NCI-H774 (cell line): ENCODE measurements around the gene ARHGAP26.

ENCODE experiments used
- DNase-seq: peaks from one replicate; lab custom pipeline; 2025; lab: John Stamatoyannopoulos, UW

ARHGAP26 gene

DNA sequence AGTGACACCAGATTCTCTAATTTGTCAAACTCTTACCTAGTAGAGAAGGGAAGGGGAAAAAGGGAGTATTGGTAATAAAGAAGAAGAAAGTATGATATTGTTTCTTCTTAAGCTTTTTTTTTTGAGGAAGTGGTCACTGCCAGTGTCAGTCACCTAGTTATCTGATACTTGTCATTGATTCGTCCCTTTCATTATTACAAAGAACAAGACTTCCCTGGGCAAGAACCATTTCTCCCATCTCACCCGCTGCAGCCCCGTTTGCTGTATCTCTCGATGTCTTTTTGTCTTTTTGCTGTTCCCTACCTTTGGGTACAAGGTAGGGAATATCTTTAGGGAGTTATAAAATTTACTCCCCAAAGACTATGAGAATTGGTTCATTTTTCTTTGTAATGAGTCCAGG is 249.0 kb downstream of the ARHGAP26 start:
- no peak for DNase-seq

DNA sequence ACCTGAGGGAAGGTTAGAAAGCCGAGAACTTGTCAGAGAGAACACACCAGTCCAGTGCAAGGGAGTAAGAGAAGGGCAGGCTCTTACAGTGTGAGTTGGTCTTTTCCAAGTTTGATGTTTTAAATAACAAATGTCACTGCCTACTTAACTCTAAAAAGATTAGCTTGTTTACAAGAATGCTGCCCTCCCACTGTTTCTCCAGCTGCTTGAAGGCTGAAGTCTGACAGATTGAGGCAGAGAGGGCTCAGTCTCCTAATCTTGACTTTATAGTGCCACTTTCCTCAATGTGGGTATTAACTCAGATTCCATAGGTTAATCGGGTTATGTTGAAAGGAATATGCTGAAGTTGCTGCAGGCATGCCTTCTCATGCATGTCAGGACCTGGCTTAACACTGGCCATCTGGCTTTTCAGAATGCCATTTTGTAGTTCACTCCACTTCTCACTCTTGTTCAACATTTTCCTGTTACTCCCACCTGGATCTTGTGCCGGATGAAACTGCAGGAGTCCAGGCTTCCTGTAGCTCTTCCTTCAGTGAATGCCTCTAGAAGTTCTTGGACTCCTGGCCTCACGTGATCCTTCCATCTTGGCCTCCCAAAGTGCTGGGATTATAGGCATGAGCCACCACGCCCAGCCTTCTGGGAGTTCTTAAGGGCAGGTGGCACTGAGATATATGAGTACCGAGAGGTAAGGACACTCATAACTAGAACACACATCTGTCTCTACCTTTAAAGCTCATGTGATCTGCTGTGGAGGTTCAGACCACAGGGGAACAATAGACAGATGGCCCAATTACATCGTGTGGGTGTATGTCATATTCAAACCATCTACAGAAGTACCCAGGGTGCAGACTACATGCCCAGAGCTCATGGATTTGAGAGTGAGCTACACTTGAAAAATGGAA is 249.7 kb downstream of the ARHGAP26 start:
- no peak for DNase-seq

- DNase-seq = no peak
Observed at GRCh38 chr5:143021595-143021994, 251.4 kb downstream of the ARHGAP26 start.

GRCh38 chr5:143023411-143024096 is 253.4 kb downstream of the ARHGAP26 start:
- DNase-seq = no peak

DNA sequence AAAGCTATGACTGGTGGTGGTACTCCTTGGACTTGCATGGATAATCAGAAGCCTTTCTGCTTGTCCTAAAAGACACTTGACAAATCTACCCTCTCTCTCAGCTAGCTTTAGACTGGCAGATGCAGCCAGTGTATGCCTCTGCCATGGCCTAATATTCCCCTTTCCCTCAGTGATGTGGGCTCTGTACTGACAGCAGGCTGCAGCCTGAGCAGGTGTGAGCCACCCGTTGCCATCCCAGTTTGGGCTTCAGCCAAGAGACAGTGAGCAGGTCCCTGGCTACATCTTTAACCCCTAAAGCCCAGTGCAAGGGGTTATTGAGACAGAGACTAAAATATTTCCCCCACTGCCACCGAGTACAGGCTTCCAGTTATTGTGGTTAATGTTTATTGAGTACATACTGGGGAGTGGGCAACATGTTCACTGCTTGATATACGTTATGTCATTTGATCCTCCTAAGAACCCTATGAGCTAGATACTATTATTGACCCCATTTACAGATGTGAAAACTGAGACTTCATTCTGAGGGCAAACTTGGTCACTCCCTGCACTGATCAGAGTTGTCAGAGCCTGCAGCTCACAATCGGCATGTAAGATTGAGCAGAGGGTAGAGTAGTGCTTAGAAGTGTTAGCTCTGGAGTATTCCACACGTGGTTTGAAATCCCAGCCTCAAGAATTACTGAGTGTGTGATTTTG is 254.2 kb downstream of the ARHGAP26 start:
- peak; percentile 42 for DNase-seq

- no peak for DNase-seq
Observed at GRCh38 chr5:143025376-143025775, 255.2 kb downstream of the ARHGAP26 start.

- DNase-seq = no peak
Observed at GRCh38 chr5:143025971-143026370, 255.8 kb downstream of the ARHGAP26 start.

DNA sequence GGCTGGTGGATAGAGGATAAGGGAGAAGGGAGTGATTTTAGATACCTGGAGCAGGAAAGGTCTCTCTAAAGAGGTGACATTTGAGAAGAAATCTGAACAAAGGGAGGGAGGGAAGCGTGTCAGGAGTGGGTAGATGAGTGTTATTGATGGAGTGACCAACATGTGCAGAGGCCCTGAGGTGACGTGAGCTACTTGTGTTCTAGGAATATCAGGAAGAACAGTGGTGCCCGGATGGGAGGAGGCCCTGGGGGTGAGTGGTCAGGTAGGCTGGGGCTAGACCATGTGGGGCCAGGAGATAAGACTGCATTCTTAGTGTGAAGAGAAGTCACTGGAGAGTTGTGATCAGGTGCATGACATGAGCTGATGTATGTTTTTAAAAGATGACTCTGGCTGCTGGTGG is 256.2 kb downstream of the ARHGAP26 start:
- DNase-seq = no peak

- DNase-seq = no peak
Observed at GRCh38 chr5:143029293-143029692, 259.1 kb downstream of the ARHGAP26 start.

DNA sequence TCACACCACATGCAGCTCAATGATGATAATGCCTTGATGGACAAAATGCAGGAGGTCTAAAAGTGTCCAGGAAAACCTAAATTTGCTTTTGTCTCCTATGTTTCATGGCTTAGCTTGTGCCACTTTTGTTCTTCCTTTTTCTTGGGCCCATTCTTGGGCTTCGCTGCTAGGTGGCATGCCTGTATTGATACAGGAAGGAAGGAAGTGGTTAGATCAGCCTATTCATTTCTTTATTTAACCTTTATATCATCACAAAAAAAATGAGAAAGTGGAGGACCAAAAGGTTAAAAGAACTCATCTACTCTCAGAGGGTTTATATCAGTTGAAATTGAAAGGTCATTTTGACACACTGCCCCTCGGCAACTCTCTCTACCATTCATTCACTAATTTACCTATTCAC is 260.2 kb downstream of the ARHGAP26 start:
- DNase-seq = no peak

GRCh38 chr5:143031781-143032580 is 261.8 kb downstream of the ARHGAP26 start:
- DNase-seq = no peak

DNA sequence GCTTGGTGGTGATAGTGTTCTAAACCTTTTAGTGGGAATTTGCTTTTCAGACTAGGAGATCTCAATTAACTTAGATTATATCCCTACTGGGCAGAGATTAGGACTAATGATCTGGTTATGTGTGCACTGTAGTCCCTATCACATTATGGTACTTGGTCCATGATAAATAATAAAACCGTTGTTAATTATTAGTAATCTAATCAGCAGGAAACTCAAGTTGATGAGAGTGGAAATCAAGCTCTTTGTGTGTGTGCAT is 262.3 kb downstream of the ARHGAP26 start:
- no peak for DNase-seq

- no peak for DNase-seq
Observed at GRCh38 chr5:143033535-143034250, 263.5 kb downstream of the ARHGAP26 start.

DNA sequence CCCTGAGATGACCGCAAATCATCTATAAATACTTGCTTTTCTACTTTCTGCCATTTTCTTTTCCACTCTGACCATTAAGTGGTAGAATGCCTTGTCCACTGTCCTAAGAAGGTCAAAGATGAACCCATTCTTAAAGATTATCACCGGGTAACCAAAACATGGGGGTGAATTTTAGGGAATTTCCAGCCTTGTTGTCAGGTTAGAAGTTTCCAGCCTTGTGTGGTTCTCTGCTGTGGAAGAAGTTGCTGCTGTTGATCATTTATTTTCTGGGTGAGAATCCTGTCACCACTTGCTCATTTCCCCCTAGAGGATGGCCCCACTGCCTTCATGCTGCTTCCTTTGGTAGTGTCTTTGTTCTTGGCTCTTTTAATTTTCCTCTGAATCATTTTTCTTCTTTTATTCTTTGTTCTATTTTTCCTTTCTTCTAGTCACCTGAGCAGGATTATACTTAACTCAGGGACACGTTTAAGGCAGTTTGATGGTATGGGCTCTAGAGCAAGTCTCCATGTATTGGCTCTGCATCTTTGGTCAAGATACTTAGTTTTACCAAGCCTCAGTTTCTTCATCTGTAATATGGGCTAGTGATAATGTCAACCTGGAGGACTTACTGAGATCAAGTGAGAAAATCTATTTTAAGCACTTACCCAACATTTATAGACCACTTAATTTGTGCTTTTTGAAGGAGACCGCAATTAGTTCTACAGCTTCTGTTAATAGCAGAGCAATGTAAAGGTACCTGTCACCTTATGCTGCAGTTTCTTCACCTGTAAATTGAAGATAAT is 266.2 kb downstream of the ARHGAP26 start:
- no peak for DNase-seq

- no peak for DNase-seq
Observed at GRCh38 chr5:143037071-143037470, 266.9 kb downstream of the ARHGAP26 start.

DNA sequence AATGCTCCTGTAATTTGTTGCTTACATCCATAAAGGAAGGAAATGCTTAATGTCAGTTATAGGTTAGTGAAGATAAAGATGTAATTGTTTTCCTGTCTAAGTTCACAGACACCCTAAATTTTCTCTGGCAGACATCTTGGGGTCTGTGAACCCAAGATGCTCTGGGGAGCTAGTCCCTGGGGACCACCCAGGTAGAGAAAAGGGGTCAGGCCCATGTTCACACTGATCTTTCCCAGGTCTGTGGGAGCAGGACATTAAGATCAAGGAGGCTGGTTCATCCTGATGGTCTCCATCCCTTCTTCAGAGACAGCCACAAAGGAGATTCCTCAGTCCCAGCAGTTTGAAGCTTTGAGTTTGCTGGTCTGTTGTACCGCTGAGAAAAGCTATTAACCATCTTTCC is 267.5 kb downstream of the ARHGAP26 start:
- no peak for DNase-seq

- no peak for DNase-seq
Observed at GRCh38 chr5:143040622-143041021, 270.4 kb downstream of the ARHGAP26 start.

DNA sequence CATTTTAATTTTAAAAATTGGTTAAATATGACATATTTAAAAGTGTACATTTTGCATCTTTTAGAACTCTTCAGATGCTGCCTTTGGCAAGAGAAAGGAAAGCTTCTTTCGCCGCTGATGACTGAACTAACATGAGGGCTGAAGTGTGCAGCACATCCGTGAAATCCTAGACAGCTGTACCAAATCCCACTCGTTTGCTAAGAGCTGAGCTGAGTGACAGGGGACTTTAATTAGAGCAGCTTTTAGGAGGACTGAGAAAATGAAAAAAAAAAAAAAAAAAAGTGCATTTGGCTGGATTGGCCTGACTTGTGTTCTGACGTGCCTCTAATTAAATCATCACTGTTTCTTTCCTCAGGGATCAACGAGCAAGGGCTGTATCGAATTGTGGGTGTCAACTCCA is 271.3 kb downstream of the ARHGAP26 start:
- DNase-seq = no peak

DNA sequence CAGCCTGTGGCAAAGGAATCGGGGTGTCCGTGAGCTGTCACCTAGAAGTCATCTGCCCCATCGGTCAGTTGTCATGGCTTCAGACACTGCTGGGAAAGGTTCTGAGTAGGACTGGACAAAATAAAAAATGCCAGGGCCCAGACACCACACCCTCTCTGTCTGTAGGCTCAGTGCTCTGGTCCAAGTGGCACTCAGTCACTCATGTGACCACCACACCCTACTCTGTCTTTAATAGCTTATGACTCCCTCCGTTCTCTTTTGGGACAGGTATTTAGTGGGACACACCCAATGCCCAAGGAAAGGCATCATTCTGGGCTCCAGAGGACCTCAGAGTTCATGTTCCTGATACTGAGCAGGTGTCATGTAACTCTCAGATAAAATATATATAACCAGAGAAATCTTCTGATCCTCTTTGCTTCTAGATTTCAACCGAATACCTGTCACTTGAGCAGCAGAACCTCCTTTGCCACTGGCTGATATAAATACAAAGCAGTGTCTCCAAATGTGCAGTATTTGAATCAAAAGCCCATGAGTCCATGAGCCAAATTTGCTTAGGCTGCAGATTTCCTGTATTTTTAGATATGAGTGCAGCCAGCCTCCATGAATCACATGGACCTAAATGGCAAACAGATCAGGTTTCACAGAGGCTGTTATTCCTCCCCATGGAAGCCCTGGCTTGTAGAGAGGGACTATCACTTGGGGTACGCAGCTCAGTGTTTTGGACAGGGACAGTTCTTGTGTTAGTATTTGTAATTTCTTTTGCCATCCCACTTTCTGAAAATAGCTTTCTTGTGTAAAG is 272.0 kb downstream of the ARHGAP26 start:
- DNase-seq = no peak

DNA sequence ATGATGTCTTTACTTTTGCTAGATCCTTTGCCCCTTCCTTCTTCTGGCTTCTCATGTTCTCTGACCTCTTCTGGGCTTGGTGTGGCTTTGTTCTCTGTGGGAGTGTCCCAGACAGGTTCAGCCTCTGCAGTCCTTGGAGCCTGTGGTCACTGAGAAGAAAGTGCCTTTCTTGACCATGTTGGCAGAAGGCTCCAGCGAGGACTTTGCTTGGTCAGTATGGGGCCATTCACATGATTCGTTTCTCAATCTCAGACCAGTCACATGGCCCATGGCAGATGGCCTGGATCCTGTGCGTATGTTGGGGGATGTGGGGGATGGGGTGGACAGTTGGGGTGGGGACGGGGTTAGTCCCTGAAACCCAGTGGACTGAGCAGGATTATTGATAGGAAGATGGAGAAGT is 274.1 kb downstream of the ARHGAP26 start:
- DNase-seq = no peak
